ENCODE results near the gene MT1HL1. TPM values are rescaled to one million over a fixed set of nuclear protein-coding genes. Genes with fewer than 3 reads are reported as not detected.

Gene MT1HL1
- total RNA-seq, 4 donors from 2014 or later: not detected

GRCh38 chr1:236997361-236997760 is 6.9 kb downstream of the MT1HL1 start:
- 85 to 86% methylated on average over 11 of the region's 11 CpGs for WGBS, 2 donors
- no peak for DNase-seq (ENCODE audit: low spot score in 2 of 2)
- intact Hi-C loops (cut with DNase I; ENCODE audit: low total_unique reads): no loop called here
- no peak for TF ChIP-seq POLR2A (IDR thresholded peaks at IDR 0.05)
- no peak for TF ChIP-seq CTCF (IDR thresholded peaks at IDR 0.05)
- H3K4me3 ChIP-seq (ENCODE audit: low read depth, poor library complexity, severe bottlenecking): no peak overlapping the region

- DNase-seq (ENCODE audit: low spot score in 2 of 2): no peak
- no peak overlapping the region for H3K4me3 ChIP-seq (ENCODE audit: low read depth, poor library complexity, severe bottlenecking)
- intact Hi-C loops (cut with DNase I; ENCODE audit: low total_unique reads): no loop called here
- TF ChIP-seq POLR2A (IDR thresholded peaks at IDR 0.05) (no peak), CTCF (IDR thresholded peaks at IDR 0.05) (no peak)
- WGBS, 2 donors: 83 to 96% methylated on average over 1 of the region's 1 CpG
Measured at GRCh38 chr1:236994450-236994849, 9.8 kb downstream of the MT1HL1 start.

GRCh38 chr1:236992449-236992848 is 11.8 kb downstream of the MT1HL1 start:
- DNase-seq (ENCODE audit: low spot score in 2 of 2): no peak
- no peak overlapping the region for H3K4me3 ChIP-seq (ENCODE audit: low read depth, poor library complexity, severe bottlenecking)
- TF ChIP-seq POLR2A (IDR thresholded peaks at IDR 0.05) (no peak), CTCF (IDR thresholded peaks at IDR 0.05) (no peak)
- WGBS, 2 donors: 82 to 87% methylated on average over 8 of the region's 8 CpGs
- intact Hi-C loops (cut with DNase I; ENCODE audit: low total_unique reads): no loop called here

GRCh38 chr1:236990052-236990445 is 14.2 kb downstream of the MT1HL1 start:
- intact Hi-C loops (cut with DNase I; ENCODE audit: low total_unique reads): no loop called here
- H3K4me3 ChIP-seq (ENCODE audit: low read depth, poor library complexity, severe bottlenecking): no peak overlapping the region
- TF ChIP-seq CTCF (IDR thresholded peaks at IDR 0.05) (no peak), POLR2A (IDR thresholded peaks at IDR 0.05) (no peak)
- DNase-seq (ENCODE audit: low spot score in 2 of 2): no peak
- WGBS, 2 donors: 0% methylated on average over 1 of the region's 1 CpG

- intact Hi-C loops (cut with DNase I; ENCODE audit: low total_unique reads): no loop called here
- DNase-seq (ENCODE audit: low spot score in 2 of 2): no peak
- H3K4me3 ChIP-seq (ENCODE audit: low read depth, poor library complexity, severe bottlenecking): no peak overlapping the region
- TF ChIP-seq POLR2A (IDR thresholded peaks at IDR 0.05) (no peak), CTCF (IDR thresholded peaks at IDR 0.05) (no peak)
- 85 to 87% methylated on average over 3 of the region's 3 CpGs for WGBS, 2 donors
Measured at GRCh38 chr1:236989290-236990051, 14.8 kb downstream of the MT1HL1 start.

- no peak for DNase-seq (ENCODE audit: low spot score in 2 of 2)
- intact Hi-C loops (cut with DNase I; ENCODE audit: low total_unique reads): no loop called here
- H3K4me3 ChIP-seq (ENCODE audit: low read depth, poor library complexity, severe bottlenecking): no peak overlapping the region
- TF ChIP-seq CTCF (IDR thresholded peaks at IDR 0.05) (no peak), POLR2A (IDR thresholded peaks at IDR 0.05) (no peak)
Measured at GRCh38 chr1:236983818-236984217, 20.4 kb downstream of the MT1HL1 start.

Data from lower leg skin (tissue), 4 donors.